ENCODE data around the gene PRKCI. TPM values are rescaled to one million over a fixed set of nuclear protein-coding genes. Genes with fewer than 3 reads are reported as not detected.

The PRKCI gene
- 10 to 100 TPM; 28.2 to 54.2 (median 34.3) TPM for total RNA-seq

- H3K9me3 ChIP-seq = peaks cover 0 to 7% (median 2%) of the 10 kb centered on the region in 4 donors
- H3K27ac ChIP-seq = peak within 1 kb of the TSS; percentile 87 to 96 (median 93)
- no peaks in the 10 kb centered on the region for H3K36me3 ChIP-seq
- peak in 2 of 5 experiments; percentile 38 to 57 for TF ChIP-seq CTCF (IDR thresholded peaks at IDR 0.05)
- TF ChIP-seq EP300 (IDR thresholded peaks at IDR 0.05) = peak; percentile 63 to 92
- TF ChIP-seq POLR2A (IDR thresholded peaks at IDR 0.05) = peak; percentile 50 to 76
- no peaks in the 10 kb centered on the region for H3K27me3 ChIP-seq
- DNase-seq (ENCODE audit: low spot score in 2 of 2) = peak; percentile 84 to 90
- peaks cover 0 to 27% (median 4%) of the 10 kb centered on the region in 4 donors for H3K4me1 ChIP-seq
- 0 to 1% methylated on average over 22 to 29 of the region's 60 CpGs for WGBS, 2 donors
- peak within 1 kb of the TSS; percentile 73 to 98 (median 94) for H3K4me3 ChIP-seq
Measured at GRCh38 chr3:170221924-170222646, at the start of gene PRKCI. PRKCI (plus strand) TSS chr3:170222424; CDS start chr3:170222670, 246 bp downstream.

GRCh38 chr3:170178651-170179050 lies 43.6 kb upstream of the PRKCI start:
- Histone ChIP-seq H3K9me3 (no peaks in the 10 kb centered on the region), H3K36me3 (peaks cover 0 to 51% (median 3%) of the 10 kb centered on the region in 3 donors), H3K4me3 (no peak overlapping the region), H3K27me3 (no peaks in the 10 kb centered on the region), H3K4me1 (peaks cover 6 to 43% (median 12%) of the 10 kb centered on the region in 4 donors), H3K27ac (no peak overlapping the region)
- DNase-seq (ENCODE audit: low spot score in 2 of 2) = no peak
- TF ChIP-seq CTCF (IDR thresholded peaks at IDR 0.05) = no peak
- TF ChIP-seq EP300 (IDR thresholded peaks at IDR 0.05) = no peak
- TF ChIP-seq POLR2A (IDR thresholded peaks at IDR 0.05) = no peak
- 85 to 87% methylated on average over 3 of the region's 3 CpGs for WGBS, 2 donors

DNA sequence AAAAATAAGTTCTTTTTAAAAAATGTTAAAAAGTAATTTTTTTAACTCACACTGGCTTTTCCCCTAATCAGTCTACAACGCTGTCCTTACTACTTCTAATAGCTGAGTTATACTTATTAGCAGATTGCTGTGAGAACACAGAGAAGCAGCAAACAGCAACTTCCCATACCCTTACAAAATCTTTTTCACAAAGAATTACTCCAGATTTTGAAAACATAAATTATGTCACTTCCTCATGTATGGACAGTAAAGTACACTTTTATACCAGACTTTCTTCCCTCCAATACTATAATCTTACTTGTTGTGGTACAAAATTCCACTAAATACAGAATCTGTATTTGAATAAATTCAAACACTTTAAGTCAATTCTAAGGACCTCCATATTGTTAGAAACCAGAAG lies 42.8 kb upstream of the PRKCI start:
- DNase-seq (ENCODE audit: low spot score in 2 of 2) = no peak
- TF ChIP-seq CTCF (IDR thresholded peaks at IDR 0.05) = no peak
- TF ChIP-seq POLR2A (IDR thresholded peaks at IDR 0.05) = no peak
- no peak for TF ChIP-seq EP300 (IDR thresholded peaks at IDR 0.05)
- Histone ChIP-seq H3K27me3 (no peaks in the 10 kb centered on the region), H3K4me1 (peaks cover 6 to 35% (median 12%) of the 10 kb centered on the region in 4 donors), H3K9me3 (no peaks in the 10 kb centered on the region), H3K27ac (peak overlapping the region in 1 of 4 donors; percentile 99), H3K4me3 (peak overlapping the region in 2 of 4 donors; percentile 74 to 93), H3K36me3 (peaks cover 0 to 43% (median 3%) of the 10 kb centered on the region in 3 donors)
- 36 to 38% methylated on average over 1 of the region's 1 CpG for WGBS, 2 donors

DNA sequence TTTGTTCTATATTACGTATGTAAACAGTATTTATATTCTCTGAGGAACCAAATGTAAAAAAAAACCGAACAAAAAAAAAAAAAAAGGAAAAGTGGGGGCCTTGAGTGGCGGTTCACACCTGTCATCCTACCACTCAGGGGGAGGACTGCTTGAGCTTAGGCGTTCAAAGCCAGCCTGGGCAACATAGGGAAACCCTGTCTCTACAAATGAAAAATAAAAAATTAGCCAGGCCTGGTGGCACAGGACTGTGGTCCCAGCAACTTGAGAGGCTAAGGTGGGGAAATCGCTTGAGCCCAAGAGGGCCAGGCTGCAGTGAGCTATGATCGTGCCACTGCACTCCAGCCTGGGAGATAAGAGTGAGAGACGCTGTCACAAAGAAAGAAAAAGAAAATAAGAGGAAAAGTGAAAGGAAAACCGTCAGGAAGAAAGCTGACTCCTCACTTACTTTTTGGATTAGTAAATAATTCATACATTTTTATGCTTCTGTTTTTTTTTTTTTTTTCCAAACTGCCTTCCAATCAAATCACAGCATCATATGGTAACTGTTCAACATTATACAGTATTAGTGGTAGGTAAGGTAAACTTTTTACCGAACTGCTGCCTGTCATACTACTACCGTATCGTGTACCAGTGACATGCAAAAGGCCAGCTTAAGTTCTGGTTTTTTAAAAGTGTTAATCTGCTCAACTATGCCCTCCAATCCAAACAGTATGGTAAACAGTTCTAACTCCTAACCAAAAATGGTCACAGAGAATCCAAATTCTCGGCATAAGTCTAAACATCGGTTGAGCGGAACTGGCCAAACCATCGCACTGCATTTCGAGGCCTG lies 41.9 kb upstream of the PRKCI start:
- H3K9me3 ChIP-seq = no peaks in the 10 kb centered on the region
- H3K27me3 ChIP-seq = no peaks in the 10 kb centered on the region
- H3K4me3 ChIP-seq = peak overlapping the region; percentile 73 to 96 (median 84)
- peak overlapping the region; percentile 93 to 99 (median 98) for H3K27ac ChIP-seq
- 15 to 25% methylated on average over 16 of the region's 16 CpGs for WGBS, 2 donors
- H3K36me3 ChIP-seq = peaks cover 0 to 34% (median 3%) of the 10 kb centered on the region in 3 donors
- peaks cover 6 to 29% (median 12%) of the 10 kb centered on the region in 4 donors for H3K4me1 ChIP-seq
- TF ChIP-seq EP300 (IDR thresholded peaks at IDR 0.05) (no peak), CTCF (IDR thresholded peaks at IDR 0.05) (no peak), POLR2A (IDR thresholded peaks at IDR 0.05) (no peak)
- no peak for DNase-seq (ENCODE audit: low spot score in 2 of 2)
